HepG2 (cell line): ENCODE data around the gene FTCD. TPM values are rescaled to one million over a fixed set of nuclear protein-coding genes. Genes with fewer than 3 reads are reported as not detected.

Experiments used
- ATRX ChIP-seq: sonication (generic); formaldehyde crosslinking; IDR thresholded peaks from 2 replicates; pipeline ENCODE4 v1.4.0; 2020; ENCODE audit warnings: missing genetic modification reagents, borderline replicate concordance
- HNRNPL ChIP-seq: fragments of 200-400 bp; formaldehyde crosslinking; IDR thresholded peaks from 2 replicates; pipeline ENCODE4 v1.6.1; 2017; ENCODE audit warnings: mild to moderate bottlenecking, low read depth, low read length
- KDM2A ChIP-seq: sonication (generic); formaldehyde crosslinking; IDR thresholded peaks from 2 replicates; pipeline ENCODE4 v1.4.0; 2020; ENCODE audit warnings: low read depth, missing genetic modification reagents, borderline replicate concordance
- MED13 ChIP-seq: sonication (generic); formaldehyde crosslinking; IDR thresholded peaks from 2 replicates; pipeline ENCODE4 v1.5.0; 2020; ENCODE audit warnings: missing genetic modification reagents
- MEIS2 ChIP-seq: sonication (generic); formaldehyde crosslinking; IDR thresholded peaks from 2 replicates; pipeline ENCODE4 v1.9.0; 2021; ENCODE audit warnings: mild to moderate bottlenecking, missing genetic modification reagents
- MXD4 ChIP-seq: IDR thresholded peaks from 2 replicates; pipeline ENCODE4 v1.6.1; 2016; ENCODE audit warnings: mild to moderate bottlenecking, missing biosample characterization, missing genetic modification reagents
- MXI1 ChIP-seq: IDR thresholded peaks from 3 replicates; pipeline ENCODE4 v1.6.1; 2012; ENCODE audit warnings: low read depth, low read length, inconsistent platforms, borderline replicate concordance
- PAWR ChIP-seq: sonication (generic); formaldehyde crosslinking; IDR thresholded peaks from 2 replicates; pipeline ENCODE4 v1.4.0; 2020; ENCODE audit warnings: missing genetic modification reagents, mild to moderate bottlenecking, borderline replicate concordance
- PHF5A ChIP-seq: IDR thresholded peaks from one replicate; pipeline ENCODE4 v1.6.1; 2018; ENCODE audit warnings: low read depth, missing genetic modification reagents; ENCODE audit not compliant: unreplicated experiment
- TBX2 ChIP-seq: sonication (generic); formaldehyde crosslinking; IDR thresholded peaks from 2 replicates; pipeline ENCODE4 v1.5.0; 2020; ENCODE audit warnings: missing genetic modification reagents, mild to moderate bottlenecking, borderline replicate concordance
- TOPORS ChIP-seq: sonication (generic); formaldehyde crosslinking; IDR thresholded peaks from 2 replicates; pipeline ENCODE4 v1.8.0; 2023; ENCODE audit warnings: mild to moderate bottlenecking, missing genetic modification reagents
- ZBTB1 ChIP-seq: sonication (generic); formaldehyde crosslinking; IDR thresholded peaks from 2 replicates; pipeline ENCODE4 v1.4.0; 2020; ENCODE audit warnings: missing genetic modification reagents, borderline replicate concordance
- ZBTB42 ChIP-seq: sonication (generic); formaldehyde crosslinking; IDR thresholded peaks from 2 replicates; pipeline ENCODE4 v1.5.0; 2020; ENCODE audit warnings: mild to moderate bottlenecking, missing genetic modification reagents
- ZNF232 ChIP-seq: sonication (generic); formaldehyde crosslinking; IDR thresholded peaks from 2 replicates; pipeline ENCODE4 v1.4.0; 2020; ENCODE audit warnings: missing genetic modification reagents, borderline replicate concordance
- ZNF724P ChIP-seq: sonication (generic); formaldehyde crosslinking; IDR thresholded peaks from 2 replicates; pipeline ENCODE4 v1.8.0; 2022; ENCODE audit warnings: missing genetic modification reagents, borderline replicate concordance
- ZNF83 ChIP-seq: sonication (generic); formaldehyde crosslinking; IDR thresholded peaks from 2 replicates; pipeline ENCODE4 v1.4.0; 2020; ENCODE audit warnings: missing genetic modification reagents, mild to moderate bottlenecking, borderline replicate concordance
- polyA plus RNA-seq, 8 experiments: library from polyadenylated mRNA; depleted of rRNA in 3 of 8; stranded (reverse) in 7 of 8; unstranded in 1 of 8; fragments of >200 nt; fragmentation: Illumina TruSeq in 4 of 8; extraction: Trizol in 4 of 8; gene quantifications; 2 replicates each; pipeline versions ENCODE4 v1.2.1 to v1.2.3, GENCODE V29; 2011 to 2016; ENCODE audit warnings: low read depth in 4 of 8, missing spikeins in 1 of 8, mixed read lengths in 1 of 8; ENCODE audit not compliant: insufficient read depth in 1 of 8
- total RNA-seq, 5 experiments: library from RNA; depleted of rRNA; stranded (reverse); fragments of >200 nt; fragmentation: Illumina TruSeq; extraction: Trizol; gene quantifications; 2 replicates each; pipeline ENCODE4 v1.2.3, GENCODE V29; 2016; ENCODE audit warnings: low read depth in 1 of 5
- TF ChIP-seq, protein P1 (sequence below): sonication (generic); formaldehyde crosslinking; IDR thresholded peaks from 2 replicates; pipeline ENCODE4 v1.4.0; 2020; ENCODE audit warnings: missing genetic modification reagents, mild to moderate bottlenecking, borderline replicate concordance
- TF ChIP-seq, protein P2 (sequence below): sonication (generic); formaldehyde crosslinking; IDR thresholded peaks from 2 replicates; pipeline ENCODE4 v1.8.1; 2023; ENCODE audit warnings: mild to moderate bottlenecking, missing genetic modification reagents, borderline replicate concordance
- TF ChIP-seq, protein P3 (sequence below): sonication (generic); formaldehyde crosslinking; conservative IDR thresholded peaks from 2 replicates; pipeline ENCODE4 v1.4.0; 2020; ENCODE audit warnings: missing genetic modification reagents
- TF ChIP-seq, protein P4 (sequence below): IDR thresholded peaks from 2 replicates; pipeline ENCODE4 v1.6.1; 2016; ENCODE audit warnings: missing compliant biosample characterization, missing genetic modification reagents, borderline replicate concordance

Gene FTCD
- total and polyA plus RNA-seq, 2 of the 13 experiments (the other 11 are each of a cell fraction or from before 2014, with no cell fraction given): 75.7 to 105 TPM

DNA sequence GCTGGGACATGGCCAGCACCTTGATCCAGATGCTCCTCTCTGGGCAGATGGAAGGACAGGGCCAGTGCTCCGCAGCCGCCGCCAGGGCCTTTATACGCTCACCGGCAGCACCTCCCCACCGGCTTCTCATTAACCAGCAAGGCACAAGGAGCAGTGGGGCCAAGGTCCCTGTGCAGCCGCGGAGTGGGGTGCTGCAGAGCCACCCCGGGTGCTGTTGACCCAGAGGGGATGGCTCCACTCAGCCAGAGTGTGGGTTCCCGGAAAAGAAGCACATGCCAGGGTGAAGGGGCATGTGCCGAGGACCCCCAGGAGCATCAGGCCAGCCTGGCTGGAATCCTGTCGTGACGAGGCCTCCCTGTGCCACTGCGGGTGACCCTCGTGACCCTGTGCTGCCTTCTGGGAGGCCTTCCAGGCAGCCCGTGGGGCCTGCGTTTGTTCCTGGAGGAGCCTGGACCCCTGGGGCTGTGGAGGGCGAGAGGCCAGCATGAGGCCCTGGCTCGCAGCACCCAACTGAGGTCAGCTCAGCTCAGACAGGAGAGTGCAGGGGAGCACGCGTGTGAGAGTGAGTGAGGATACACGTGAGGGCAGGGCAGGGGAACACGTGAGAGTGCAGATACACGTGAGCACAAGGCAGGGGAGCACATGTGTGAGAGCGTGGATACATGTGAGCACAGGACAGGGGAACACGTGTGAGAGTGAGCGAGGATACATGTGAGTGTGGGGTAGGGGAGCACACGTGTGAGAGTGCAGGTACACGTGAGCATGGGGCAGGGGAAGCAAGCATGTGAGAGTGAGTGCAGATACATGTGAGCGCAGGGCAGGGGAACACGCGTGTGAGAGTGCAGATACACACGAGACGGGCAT lies at the start of gene FTCD (continued):
- TF ChIP-seq, protein P1, sequence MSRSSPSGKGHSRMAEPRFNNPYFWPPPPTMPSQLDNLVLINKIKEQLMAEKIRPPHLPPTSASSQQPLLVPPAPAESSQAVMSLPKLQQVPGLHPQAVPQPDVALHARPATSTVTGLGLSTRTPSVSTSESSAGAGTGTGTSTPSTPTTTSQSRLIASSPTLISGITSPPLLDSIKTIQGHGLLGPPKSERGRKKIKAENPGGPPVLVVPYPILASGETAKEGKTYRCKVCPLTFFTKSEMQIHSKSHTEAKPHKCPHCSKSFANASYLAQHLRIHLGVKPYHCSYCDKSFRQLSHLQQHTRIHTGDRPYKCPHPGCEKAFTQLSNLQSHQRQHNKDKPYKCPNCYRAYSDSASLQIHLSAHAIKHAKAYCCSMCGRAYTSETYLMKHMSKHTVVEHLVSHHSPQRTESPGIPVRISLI (CRISPR knock-in tag): peak; percentile 22; the same call in 1 of the 2 replicates
- TF ChIP-seq, protein P2, sequence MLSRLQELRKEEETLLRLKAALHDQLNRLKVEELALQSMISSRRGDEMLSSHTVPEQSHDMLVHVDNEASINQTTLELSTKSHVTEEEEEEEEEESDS (CRISPR knock-in tag): no peak
- TF ChIP-seq ZBTB42 (no peak), ZBTB1 (CRISPR knock-in tag) (no peak), MXI1 (peak; percentile 49; the same call in 1 of the 3 replicates), MEIS2 (no peak), MED13 (CRISPR knock-in tag) (0 out of 2 replicates have a peak, but pooled peaks have one; percentile 36), MXD4 (CRISPR knock-in tag) (no peak), TBX2 (CRISPR knock-in tag) (peak; percentile 85), ZNF232 (CRISPR knock-in tag) (peak; percentile 67; the same call in 1 of the 2 replicates), PAWR (CRISPR knock-in tag) (no peak), ZNF724P (CRISPR knock-in tag) (no peak; the same call in 1 of the 2 replicates), TOPORS (CRISPR knock-in tag) (no peak), KDM2A (CRISPR knock-in tag) (peak; percentile 60; the same call in 1 of the 2 replicates), PHF5A (CRISPR knock-in tag) (no peak), HNRNPL (0 out of 2 replicates have a peak, but pooled peaks have one; percentile 51), ATRX (no peak), ZNF83 (CRISPR knock-in tag) (peak; percentile 82; the same call in 1 of the 2 replicates)
- TF ChIP-seq, protein P3, sequence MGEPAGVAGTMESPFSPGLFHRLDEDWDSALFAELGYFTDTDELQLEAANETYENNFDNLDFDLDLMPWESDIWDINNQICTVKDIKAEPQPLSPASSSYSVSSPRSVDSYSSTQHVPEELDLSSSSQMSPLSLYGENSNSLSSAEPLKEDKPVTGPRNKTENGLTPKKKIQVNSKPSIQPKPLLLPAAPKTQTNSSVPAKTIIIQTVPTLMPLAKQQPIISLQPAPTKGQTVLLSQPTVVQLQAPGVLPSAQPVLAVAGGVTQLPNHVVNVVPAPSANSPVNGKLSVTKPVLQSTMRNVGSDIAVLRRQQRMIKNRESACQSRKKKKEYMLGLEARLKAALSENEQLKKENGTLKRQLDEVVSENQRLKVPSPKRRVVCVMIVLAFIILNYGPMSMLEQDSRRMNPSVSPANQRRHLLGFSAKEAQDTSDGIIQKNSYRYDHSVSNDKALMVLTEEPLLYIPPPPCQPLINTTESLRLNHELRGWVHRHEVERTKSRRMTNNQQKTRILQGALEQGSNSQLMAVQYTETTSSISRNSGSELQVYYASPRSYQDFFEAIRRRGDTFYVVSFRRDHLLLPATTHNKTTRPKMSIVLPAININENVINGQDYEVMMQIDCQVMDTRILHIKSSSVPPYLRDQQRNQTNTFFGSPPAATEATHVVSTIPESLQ: no peak
- TF ChIP-seq, protein P4, sequence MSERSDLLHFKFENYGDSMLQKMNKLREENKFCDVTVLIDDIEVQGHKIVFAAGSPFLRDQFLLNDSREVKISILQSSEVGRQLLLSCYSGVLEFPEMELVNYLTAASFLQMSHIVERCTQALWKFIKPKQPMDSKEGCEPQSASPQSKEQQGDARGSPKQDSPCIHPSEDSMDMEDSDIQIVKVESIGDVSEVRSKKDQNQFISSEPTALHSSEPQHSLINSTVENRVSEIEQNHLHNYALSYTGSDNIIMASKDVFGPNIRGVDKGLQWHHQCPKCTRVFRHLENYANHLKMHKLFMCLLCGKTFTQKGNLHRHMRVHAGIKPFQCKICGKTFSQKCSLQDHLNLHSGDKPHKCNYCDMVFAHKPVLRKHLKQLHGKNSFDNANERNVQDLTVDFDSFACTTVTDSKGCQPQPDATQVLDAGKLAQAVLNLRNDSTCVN (CRISPR knock-in tag): 0 out of 2 replicates have a peak, but pooled peaks have one; percentile 43
